HEK293 (cell line): ENCODE measurements around the gene DNAJC6.

Experiments used
- CTCF ChIA-PET: fragments of 350-600 bp; formaldehyde crosslinking; extraction: SDS; loops from one replicate; lab custom pipeline; 2021; ENCODE audit warnings: antibody characterized with exemption; lab: Yijun Ruan, JAX
- POLR2A ChIA-PET: fragments of 300-600 bp; formaldehyde crosslinking; extraction: SDS; loops from one replicate; lab custom pipeline; 2020; ENCODE audit warnings: antibody characterized with exemption, inconsistent platforms; lab: Yijun Ruan, JAX
- H3K27ac ChIP-seq: fragments of 200-500 bp; sonication (Bioruptor generic); 2 replicates; pipeline ENCODE4 v1.5.1; 2014; ENCODE audit warnings: low read depth, low read length, control low read depth, inconsistent platforms; ENCODE audit errors: extremely low read depth
- H3K36me3 ChIP-seq, 2 experiments: fragments of 200-500 bp in 1 of 2; sonication (Bioruptor generic) in 1 of 2; 1 replicate in 1 of 2; 2 replicates in 1 of 2; pipeline ENCODE4 v1.5.1; 2014 to 2017; ENCODE audit warnings: inconsistent platforms in 2 of 2, low read length in 2 of 2; ENCODE audit not compliant: control insufficient read depth in 2 of 2, insufficient read depth in 1 of 2
- H3K4me1 ChIP-seq: fragments of 200-500 bp; sonication (Bioruptor generic); 2 replicates; pipeline ENCODE4 v1.5.1; 2014; ENCODE audit warnings: mild to moderate bottlenecking, low read length, inconsistent platforms; ENCODE audit not compliant: control insufficient read depth, insufficient read depth
- H3K4me3 ChIP-seq: 2 replicates; pipeline ENCODE4 v1.5.1; 2011; ENCODE audit warnings: low read depth, mild to moderate bottlenecking, control low read depth, low read length, moderate library complexity
- H3K9me3 ChIP-seq: fragments of 200-500 bp; sonication (Bioruptor generic); 2 replicates; pipeline ENCODE4 v1.5.1; 2014; ENCODE audit warnings: low read depth, low read length, inconsistent platforms; ENCODE audit not compliant: control insufficient read depth, insufficient read depth
- BCL11A ChIP-seq: fragments of 450-650 bp; formaldehyde crosslinking; IDR thresholded peaks from 2 replicates; pipeline ENCODE4 v1.5.1; 2016; ENCODE audit warnings: low read depth, missing biosample characterization, missing genetic modification characterization
- BCL11B ChIP-seq: fragments of 450-650 bp; formaldehyde crosslinking; IDR thresholded peaks from 2 replicates; pipeline ENCODE4 v1.5.1; 2016; ENCODE audit warnings: low read depth, missing biosample characterization, missing genetic modification characterization
- GLI2 ChIP-seq: fragments of 450-650 bp; formaldehyde crosslinking; IDR thresholded peaks from 2 replicates; pipeline ENCODE4; 2017; ENCODE audit warnings: missing biosample characterization, missing genetic modification characterization, low read depth, borderline replicate concordance
- HIC1 ChIP-seq: fragments of 450-650 bp; formaldehyde crosslinking; IDR thresholded peaks from 2 replicates; pipeline ENCODE4 v1.5.1; 2016; ENCODE audit warnings: missing biosample characterization, missing genetic modification characterization
- MYNN ChIP-seq: fragments of 450-650 bp; formaldehyde crosslinking; IDR thresholded peaks from 2 replicates; pipeline ENCODE4 v1.5.1; 2016; ENCODE audit warnings: missing biosample characterization, missing genetic modification characterization, borderline replicate concordance
- REPIN1 ChIP-seq: fragments of 450-650 bp; formaldehyde crosslinking; IDR thresholded peaks from 2 replicates; pipeline ENCODE4 v1.5.1; 2017; ENCODE audit warnings: missing biosample characterization, missing genetic modification characterization, low read depth
- WT1 ChIP-seq: fragments of 450-650 bp; formaldehyde crosslinking; IDR thresholded peaks from 2 replicates; pipeline ENCODE4 v1.5.1; 2016; ENCODE audit warnings: missing biosample characterization, missing genetic modification characterization
- ZNF155 ChIP-seq: fragments of 450-650 bp; formaldehyde crosslinking; IDR thresholded peaks from 2 replicates; pipeline ENCODE4 v1.5.1; 2016; ENCODE audit warnings: missing biosample characterization, missing genetic modification characterization
- ZNF202 ChIP-seq: fragments of 450-650 bp; formaldehyde crosslinking; IDR thresholded peaks from 2 replicates; pipeline ENCODE4 v1.5.1; 2016; ENCODE audit warnings: missing biosample characterization, missing genetic modification characterization, borderline replicate concordance
- ZNF221 ChIP-seq: fragments of 450-650 bp; formaldehyde crosslinking; IDR thresholded peaks from 2 replicates; pipeline ENCODE4 v1.5.1; 2017; ENCODE audit warnings: missing biosample characterization, missing genetic modification characterization, borderline replicate concordance
- ZNF23 ChIP-seq: fragments of 450-650 bp; formaldehyde crosslinking; IDR thresholded peaks from 2 replicates; pipeline ENCODE4 v1.5.1; 2016; ENCODE audit warnings: missing biosample characterization, missing genetic modification characterization, borderline replicate concordance
- ZNF266 ChIP-seq: fragments of 450-650 bp; formaldehyde crosslinking; IDR thresholded peaks from 2 replicates; pipeline ENCODE4 v1.5.1; 2016; ENCODE audit warnings: missing biosample characterization, missing genetic modification characterization, low read depth
- ZNF280C ChIP-seq: fragments of 450-650 bp; formaldehyde crosslinking; IDR thresholded peaks from 2 replicates; pipeline ENCODE4 v1.5.1; 2016; ENCODE audit warnings: missing biosample characterization, missing genetic modification characterization
- ZNF362 ChIP-seq: fragments of 450-650 bp; formaldehyde crosslinking; IDR thresholded peaks from 2 replicates; pipeline ENCODE4 v1.5.1; 2016; ENCODE audit warnings: missing biosample characterization, missing genetic modification characterization
- ZNF366 ChIP-seq: fragments of 450-650 bp; formaldehyde crosslinking; conservative IDR thresholded peaks from 2 replicates; pipeline ENCODE4 v1.5.1; 2016; ENCODE audit warnings: missing biosample characterization, missing genetic modification characterization
- ZNF391 ChIP-seq: fragments of 450-650 bp; formaldehyde crosslinking; IDR thresholded peaks from 2 replicates; pipeline ENCODE4 v1.5.1; 2016; ENCODE audit warnings: low read depth, missing biosample characterization, missing genetic modification characterization, borderline replicate concordance
- ZNF404 ChIP-seq: fragments of 450-650 bp; formaldehyde crosslinking; IDR thresholded peaks from 2 replicates; pipeline ENCODE4 v1.5.1; 2017; ENCODE audit warnings: missing biosample characterization, missing genetic modification characterization
- ZNF521 ChIP-seq: fragments of 450-650 bp; formaldehyde crosslinking; IDR thresholded peaks from 2 replicates; pipeline ENCODE4 v1.5.1; 2017; ENCODE audit warnings: missing biosample characterization, mild to moderate bottlenecking, missing genetic modification characterization
- ZNF530 ChIP-seq: fragments of 450-650 bp; formaldehyde crosslinking; IDR thresholded peaks from 2 replicates; pipeline ENCODE4 v1.5.1; 2016; ENCODE audit warnings: low read depth, missing biosample characterization, missing genetic modification characterization
- ZNF561 ChIP-seq: fragments of 450-650 bp; IDR thresholded peaks from 2 replicates; pipeline ENCODE4 v1.5.1; 2018; ENCODE audit warnings: missing biosample characterization, missing genetic modification characterization, borderline replicate concordance
- ZNF658 ChIP-seq: fragments of 450-650 bp; formaldehyde crosslinking; IDR thresholded peaks from 2 replicates; pipeline ENCODE4; 2016; ENCODE audit warnings: missing biosample characterization, missing genetic modification characterization
- ZNF747 ChIP-seq: fragments of 450-650 bp; formaldehyde crosslinking; IDR thresholded peaks from 2 replicates; pipeline ENCODE4 v1.5.1; 2016; ENCODE audit warnings: missing biosample characterization, missing genetic modification characterization
- ZSCAN16 ChIP-seq: fragments of 450-650 bp; formaldehyde crosslinking; IDR thresholded peaks from 2 replicates; pipeline ENCODE4 v1.5.1; 2016; ENCODE audit warnings: missing biosample characterization, missing genetic modification characterization
- TF ChIP-seq, protein P1 (sequence below): fragments of 450-650 bp; formaldehyde crosslinking; IDR thresholded peaks from 2 replicates; pipeline ENCODE4 v1.5.1; 2016; ENCODE audit warnings: missing biosample characterization, missing genetic modification characterization, low read depth

The DNAJC6 gene

DNA sequence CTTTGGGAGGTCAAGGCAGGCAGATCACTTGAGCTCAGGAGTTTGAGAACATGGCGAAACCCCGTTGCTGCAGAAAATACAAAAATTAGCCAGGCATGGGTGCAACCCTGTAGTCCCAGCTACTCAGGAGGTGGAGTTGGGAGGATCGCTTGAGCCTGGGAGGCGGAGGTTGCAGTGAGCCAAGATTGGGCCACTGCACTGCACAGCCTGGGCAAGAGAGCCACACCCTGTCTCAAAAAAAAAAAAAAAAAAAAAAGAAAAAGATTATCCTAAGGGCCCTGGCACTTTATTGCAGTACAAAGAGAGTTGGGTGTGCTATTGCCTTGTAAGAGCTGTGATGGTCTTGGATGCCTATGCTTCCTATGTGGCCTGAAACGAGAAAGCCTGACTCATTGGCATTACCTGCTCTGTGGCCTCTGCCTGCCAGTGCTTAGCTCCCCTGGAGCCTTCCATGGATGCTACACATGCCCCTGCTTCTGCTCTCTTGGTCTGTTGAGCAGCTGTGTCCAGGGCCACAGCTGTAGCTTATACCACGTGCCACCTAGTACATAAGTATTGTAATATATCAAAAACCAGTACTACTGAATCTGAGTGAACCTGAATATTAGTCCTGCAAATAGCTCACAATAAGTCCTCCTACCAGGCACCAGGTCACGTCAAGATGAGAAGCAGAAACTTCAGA lies 45.8 kb downstream of the DNAJC6 start:
- TF ChIP-seq ZNF404 (tag by site-specific recombination): no peak
- no peak for TF ChIP-seq MYNN
- no peak for TF ChIP-seq BCL11A (tag by site-specific recombination)
- no peak for TF ChIP-seq GLI2 (tag by site-specific recombination)
- TF ChIP-seq ZNF366 (tag by site-specific recombination): no peak
- no peak for TF ChIP-seq HIC1 (tag by site-specific recombination)
- TF ChIP-seq ZNF391 (tag by site-specific recombination): no peak
- no peak for TF ChIP-seq ZNF362 (tag by site-specific recombination)
- TF ChIP-seq ZNF155 (tag by site-specific recombination): no peak
- no peak for TF ChIP-seq ZNF561 (tag by site-specific recombination)
- TF ChIP-seq ZNF658 (tag by site-specific recombination): no peak
- TF ChIP-seq ZNF521: no peak
- TF ChIP-seq ZSCAN16: no peak
- ChIA-PET CTCF (interaction anchor here (0.6 to 0.7 kb wide), 2 partner anchors 16 to 793 kb away, joined by 3 read pairs; no protein-coding TSS in a partner anchor), POLR2A (no interaction called here)

GRCh38 chr1:65357291-65357960 lies 48.1 kb downstream of the DNAJC6 start:
- Histone ChIP-seq H3K9me3 (no peaks in the 10 kb centered on the region), H3K27ac (no peak overlapping the region), H3K4me3 (no peak overlapping the region), H3K4me1 (no peaks in the 10 kb centered on the region), H3K36me3 (no peaks in the 10 kb centered on the region)
- ChIA-PET POLR2A (no interaction called here), CTCF (no interaction called here)
- TF ChIP-seq WT1: no peak
- TF ChIP-seq, protein P1, sequence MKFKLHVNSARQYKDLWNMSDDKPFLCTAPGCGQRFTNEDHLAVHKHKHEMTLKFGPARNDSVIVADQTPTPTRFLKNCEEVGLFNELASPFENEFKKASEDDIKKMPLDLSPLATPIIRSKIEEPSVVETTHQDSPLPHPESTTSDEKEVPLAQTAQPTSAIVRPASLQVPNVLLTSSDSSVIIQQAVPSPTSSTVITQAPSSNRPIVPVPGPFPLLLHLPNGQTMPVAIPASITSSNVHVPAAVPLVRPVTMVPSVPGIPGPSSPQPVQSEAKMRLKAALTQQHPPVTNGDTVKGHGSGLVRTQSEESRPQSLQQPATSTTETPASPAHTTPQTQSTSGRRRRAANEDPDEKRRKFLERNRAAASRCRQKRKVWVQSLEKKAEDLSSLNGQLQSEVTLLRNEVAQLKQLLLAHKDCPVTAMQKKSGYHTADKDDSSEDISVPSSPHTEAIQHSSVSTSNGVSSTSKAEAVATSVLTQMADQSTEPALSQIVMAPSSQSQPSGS: no peak
- no peak for TF ChIP-seq ZNF23 (tag by site-specific recombination)

More for the DNA sequence above, 45.8 kb downstream of the DNAJC6 start:
- no peaks in the 10 kb centered on the region for H3K9me3 ChIP-seq
- no peaks in the 10 kb centered on the region for H3K4me1 ChIP-seq
- no peaks in the 10 kb centered on the region for H3K36me3 ChIP-seq
- no peak overlapping the region for H3K27ac ChIP-seq
- H3K4me3 ChIP-seq: no peak overlapping the region

- no peaks in the 10 kb centered on the region for H3K9me3 ChIP-seq
- ChIA-PET CTCF (no interaction called here), POLR2A (no interaction called here)
- no peaks in the 10 kb centered on the region for H3K36me3 ChIP-seq
- H3K27ac ChIP-seq: no peak overlapping the region
- H3K4me3 ChIP-seq: no peak overlapping the region
- no peaks in the 10 kb centered on the region for H3K4me1 ChIP-seq
- TF ChIP-seq ZNF221 (no peak), ZNF530 (tag by site-specific recombination) (no peak), ZNF280C (tag by site-specific recombination) (no peak), ZNF202 (tag by site-specific recombination) (no peak), REPIN1 (no peak), ZNF747 (tag by site-specific recombination) (no peak), ZNF266 (no peak), BCL11B (tag by site-specific recombination) (no peak)
These were observed 50.5 kb downstream of the DNAJC6 start for GRCh38 chr1:65359888-65360287.
